GM19043 (cell line): ENCODE results near the gene PSMB11.

ENCODE experiments used
- ATAC-seq: cut with Tn5 transposase; IDR thresholded peaks from one replicate; pipeline ENCODE4 v1.9.1; 2021; ENCODE audit warnings: low read depth; ENCODE audit not compliant: unreplicated experiment

PSMB11 gene

GRCh38 chr14:23076785-23077408, 34.9 kb downstream of the PSMB11 start:
- no peak for ATAC-seq

- ATAC-seq = no peak
Measured at GRCh38 chr14:23077962-23078361, 36.0 kb downstream of the PSMB11 start.

GRCh38 chr14:23078692-23079116, 36.7 kb downstream of the PSMB11 start:
- ATAC-seq = no peak

GRCh38 chr14:23079716-23080115, 37.7 kb downstream of the PSMB11 start:
- ATAC-seq = no peak

GRCh38 chr14:23080474-23080873, 38.5 kb downstream of the PSMB11 start:
- ATAC-seq = no peak

GRCh38 chr14:23085458-23085857, 43.4 kb downstream of the PSMB11 start:
- ATAC-seq = no peak

- ATAC-seq = no peak
Measured at GRCh38 chr14:23086565-23086964, 44.6 kb downstream of the PSMB11 start.

GRCh38 chr14:23089498-23090253, 47.7 kb downstream of the PSMB11 start:
- no peak for ATAC-seq

- ATAC-seq = no peak
Measured at GRCh38 chr14:23090254-23090636, 48.2 kb downstream of the PSMB11 start.

GRCh38 chr14:23091294-23092225, 49.5 kb downstream of the PSMB11 start:
- no peak for ATAC-seq

GRCh38 chr14:23093104-23093503, 51.1 kb downstream of the PSMB11 start:
- no peak for ATAC-seq

GRCh38 chr14:23093526-23093925, 51.5 kb downstream of the PSMB11 start:
- ATAC-seq = no peak
